ENCODE measurements around the gene ATP2A2. TPM values are rescaled to one million over a fixed set of nuclear protein-coding genes. Genes with fewer than 3 reads are reported as not detected.

ATP2A2 gene
- total and polyA plus RNA-seq, 7 experiments from 2014 or later = 2.1 to 160 (median 82.8) TPM

DNA sequence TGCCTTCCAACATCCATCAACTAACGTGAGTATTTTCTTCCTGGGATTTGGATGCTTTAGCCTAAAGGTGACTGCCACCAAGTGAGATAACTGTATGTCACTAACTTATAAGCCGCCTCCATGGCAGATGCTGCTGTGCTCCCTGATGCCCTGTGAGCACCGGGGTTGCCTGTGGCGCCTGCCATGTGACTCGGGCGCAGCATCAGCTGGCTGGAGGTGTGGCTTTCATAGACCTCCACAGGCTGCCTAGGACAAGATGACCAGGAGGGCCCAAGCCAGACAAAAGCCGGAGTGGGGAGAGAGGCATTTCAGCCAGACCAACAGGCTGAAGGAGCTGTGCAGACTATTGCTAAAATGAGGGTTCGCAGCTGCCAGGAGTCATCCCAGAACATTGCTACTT is 66.7 kb downstream of the ATP2A2 start:
- Mint-ChIP-seq H3K36me3 (peaks cover 17 to 41% (median 30%) of the 10 kb centered on the region in 5 donors), H3K27me3 (no peaks in the 10 kb centered on the region), H3K4me3 (no peak overlapping the region), H3K9me3 (no peaks in the 10 kb centered on the region), H3K27ac (peak overlapping the region in 6 of 9 donors; percentile 18 to 90 (median 56)), H3K4me1 (peaks cover 8 to 43% (median 31%) of the 10 kb centered on the region in 7 donors)
- no peak for DNase-seq
- Histone ChIP-seq H3K27me3 (ENCODE audit: control insufficient read depth in 2 of 2, insufficient read depth in 2 of 2, low read length in 2 of 2) (no peaks in the 10 kb centered on the region), H3K27ac (ENCODE audit: low read depth, low read length) (no peak overlapping the region), H3K9me3 (ENCODE audit: control insufficient read depth in 2 of 3, low read length in 3 of 3) (no peaks in the 10 kb centered on the region), H3K4me3 (ENCODE audit: low read length) (no peak overlapping the region), H3K36me3 (ENCODE audit: control insufficient read depth in 2 of 3, insufficient read depth in 3 of 3, low read length in 3 of 3) (peaks cover 26 to 58% (median 44%) of the 10 kb centered on the region in 3 experiments), H3K4me1 (ENCODE audit: control insufficient read depth in 2 of 2, insufficient read depth in 2 of 2, low read length in 2 of 2) (peaks cover 0 to 23% of the 10 kb centered on the region in 2 donors)
- intact Hi-C loops (cut with micrococcal nuclease) = no loop called here
- CTCF ChIA-PET = no interaction called here
- POLR2A ChIA-PET = no interaction called here
- no peak for ATAC-seq

DNA sequence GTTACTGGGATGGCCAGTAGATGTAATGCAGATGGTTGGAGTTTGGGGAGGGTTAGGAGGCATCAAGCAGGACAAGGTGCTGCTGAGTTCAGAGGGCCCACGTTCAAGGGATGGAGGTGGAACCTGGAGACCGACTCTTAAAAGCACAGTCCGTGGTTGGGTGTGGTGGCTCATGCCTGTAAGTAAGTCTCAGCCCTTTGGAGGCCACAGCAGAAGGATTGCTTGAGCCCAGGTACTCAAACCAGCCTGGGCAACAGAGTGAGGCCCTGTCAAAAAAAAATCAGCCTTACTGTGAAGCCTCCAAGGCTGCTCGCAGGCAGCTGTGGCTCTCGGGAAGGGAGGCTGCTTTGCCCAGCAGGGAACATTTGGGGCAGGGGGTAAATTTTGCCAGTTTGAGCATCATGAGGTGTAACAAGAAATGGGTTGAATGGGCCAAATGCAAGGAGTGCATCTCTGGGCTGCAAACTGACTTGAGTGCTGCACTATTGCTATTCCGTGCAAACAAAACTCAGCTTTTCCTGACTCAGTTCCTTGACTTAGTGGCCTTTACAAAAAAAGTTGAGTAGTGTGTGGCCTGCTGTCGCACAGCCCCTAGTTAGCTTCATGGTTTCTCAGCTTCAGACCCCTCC is 67.5 kb downstream of the ATP2A2 start:
- ChIA-PET CTCF (no interaction called here), POLR2A (interaction anchor here (1.2 kb wide), 1 partner anchor 467 kb away, joined by 3 read pairs; no protein-coding TSS in a partner anchor)
- Mint-ChIP-seq H3K27ac (peak overlapping the region; percentile 57 to 92 (median 88)), H3K4me3 (peak overlapping the region in 1 of 10 donors; percentile 15), H3K27me3 (no peaks in the 10 kb centered on the region), H3K4me1 (peaks cover 8 to 47% (median 31%) of the 10 kb centered on the region in 7 donors), H3K36me3 (peaks cover 12 to 35% (median 24%) of the 10 kb centered on the region in 5 donors), H3K9me3 (no peaks in the 10 kb centered on the region)
- H3K27ac ChIP-seq (ENCODE audit: low read depth, low read length) = peak overlapping the region; percentile 66
- intact Hi-C loops (cut with micrococcal nuclease) = loop anchor here in 1 of 2 donors (1.0 kb wide), 1 partner anchor 83 kb away; no protein-coding TSS in a partner anchor
- H3K9me3 ChIP-seq (ENCODE audit: control insufficient read depth in 2 of 3, low read length in 3 of 3) = no peaks in the 10 kb centered on the region
- no peaks in the 10 kb centered on the region for H3K27me3 ChIP-seq (ENCODE audit: control insufficient read depth in 2 of 2, insufficient read depth in 2 of 2, low read length in 2 of 2)
- ATAC-seq (no peak), DNase-seq (no peak)
- peaks cover 0 to 23% of the 10 kb centered on the region in 2 donors for H3K4me1 ChIP-seq (ENCODE audit: control insufficient read depth in 2 of 2, insufficient read depth in 2 of 2, low read length in 2 of 2)
- H3K4me3 ChIP-seq (ENCODE audit: low read length) = no peak overlapping the region
- peaks cover 19 to 50% (median 36%) of the 10 kb centered on the region in 3 experiments for H3K36me3 ChIP-seq (ENCODE audit: control insufficient read depth in 2 of 3, insufficient read depth in 3 of 3, low read length in 3 of 3)

DNA sequence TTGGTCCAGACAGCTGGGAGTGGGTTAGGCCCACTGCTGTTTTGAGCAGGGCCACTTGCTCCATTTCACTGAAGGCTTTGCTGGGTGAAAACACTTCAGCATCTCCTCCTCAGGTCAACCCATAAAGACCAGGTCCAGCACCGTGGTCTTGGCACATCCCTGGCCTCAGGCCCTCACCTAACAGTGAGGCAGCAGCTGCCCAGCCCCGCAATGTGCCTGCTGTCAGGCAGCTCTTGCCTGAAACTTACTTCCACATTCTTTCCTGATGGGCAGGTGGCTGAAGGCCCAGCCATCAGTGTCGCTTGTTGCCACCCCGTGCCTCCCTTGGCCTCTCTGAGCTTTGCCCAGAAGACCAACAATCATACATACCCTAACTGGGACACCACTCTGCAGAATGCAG is 68.0 kb downstream of the ATP2A2 start:
- no peak for DNase-seq
- intact Hi-C loops (cut with micrococcal nuclease) = loop anchor here in 1 of 2 donors (1.0 kb wide), 1 partner anchor 82 kb away; no protein-coding TSS in a partner anchor
- Mint-ChIP-seq H3K27me3 (no peaks in the 10 kb centered on the region), H3K9me3 (no peaks in the 10 kb centered on the region), H3K4me3 (peak overlapping the region in 7 of 10 donors; percentile 71 to 91 (median 75)), H3K36me3 (peaks cover 10 to 31% (median 19%) of the 10 kb centered on the region in 5 donors), H3K4me1 (peaks cover 13 to 47% (median 36%) of the 10 kb centered on the region in 7 donors), H3K27ac (peak overlapping the region; percentile 77 to 92 (median 90))
- peaks cover 0 to 23% of the 10 kb centered on the region in 2 donors for H3K4me1 ChIP-seq (ENCODE audit: control insufficient read depth in 2 of 2, insufficient read depth in 2 of 2, low read length in 2 of 2)
- H3K27me3 ChIP-seq (ENCODE audit: control insufficient read depth in 2 of 2, insufficient read depth in 2 of 2, low read length in 2 of 2) = no peaks in the 10 kb centered on the region
- peak overlapping the region; percentile 16 for H3K4me3 ChIP-seq (ENCODE audit: low read length)
- no peaks in the 10 kb centered on the region for H3K9me3 ChIP-seq (ENCODE audit: control insufficient read depth in 2 of 3, low read length in 3 of 3)
- H3K36me3 ChIP-seq (ENCODE audit: control insufficient read depth in 2 of 3, insufficient read depth in 3 of 3, low read length in 3 of 3) = peaks cover 14 to 45% (median 31%) of the 10 kb centered on the region in 3 experiments
- ChIA-PET CTCF (interaction anchor here (0.7 to 1.7 kb wide), 3 partner anchors 20 to 119 kb away, joined by 3 to 6 read pairs (median 3); partner anchors contain the start of gene FAM216A), POLR2A (interaction anchor here (1.2 kb wide), 1 partner anchor 466 kb away, joined by 3 read pairs; no protein-coding TSS in a partner anchor)
- peak; percentile 5 for ATAC-seq
- peak overlapping the region; percentile 66 for H3K27ac ChIP-seq (ENCODE audit: low read depth, low read length)

DNA sequence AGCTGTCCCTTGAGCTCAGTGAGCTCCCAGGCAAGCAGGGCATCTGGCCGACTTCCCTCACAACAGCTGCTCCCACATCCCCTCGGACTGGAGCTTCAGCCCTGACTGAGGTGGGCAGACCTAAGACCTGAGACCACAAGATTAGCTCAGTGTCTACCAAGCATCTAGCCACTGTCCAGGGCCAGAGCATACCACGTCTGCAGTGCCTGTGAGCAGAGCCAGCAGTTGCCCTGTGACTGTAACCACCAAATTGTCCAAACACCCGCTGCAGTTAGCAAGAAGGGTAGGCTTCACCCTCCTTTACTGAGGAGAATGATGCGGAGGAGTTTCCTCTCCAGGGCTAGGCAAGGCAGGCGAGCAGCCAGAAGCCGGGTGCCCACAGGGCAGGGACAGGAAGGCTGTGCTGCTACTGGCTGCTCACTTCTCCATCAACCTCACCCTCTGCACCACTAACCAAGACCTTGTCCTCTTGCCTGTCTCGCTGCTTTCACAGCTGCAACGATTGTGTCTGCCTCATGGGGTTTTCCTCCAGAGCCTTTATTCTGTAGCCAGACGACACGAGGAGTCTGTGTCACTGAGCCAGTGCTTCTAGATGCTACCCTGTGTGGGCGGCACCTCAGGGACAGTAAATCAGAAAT is 68.6 kb downstream of the ATP2A2 start:
- DNase-seq (peak in 8 of 9 donors; percentile 47 to 71 (median 60)), ATAC-seq (peak; percentile 91)
- H3K4me1 ChIP-seq (ENCODE audit: control insufficient read depth in 2 of 2, insufficient read depth in 2 of 2, low read length in 2 of 2) = peaks cover 0 to 23% of the 10 kb centered on the region in 2 donors
- peaks cover 12 to 40% (median 26%) of the 10 kb centered on the region in 3 experiments for H3K36me3 ChIP-seq (ENCODE audit: control insufficient read depth in 2 of 3, insufficient read depth in 3 of 3, low read length in 3 of 3)
- Mint-ChIP-seq H3K36me3 (peaks cover 8 to 30% (median 17%) of the 10 kb centered on the region in 5 donors), H3K4me1 (peaks cover 18 to 51% (median 41%) of the 10 kb centered on the region in 7 donors), H3K9me3 (no peaks in the 10 kb centered on the region), H3K4me3 (peak overlapping the region; percentile 23 to 91 (median 74)), H3K27me3 (no peaks in the 10 kb centered on the region), H3K27ac (peak overlapping the region; percentile 77 to 92 (median 90))
- peak overlapping the region; percentile 16 for H3K4me3 ChIP-seq (ENCODE audit: low read length)
- POLR2A ChIA-PET = interaction anchor here (0.6 to 1.2 kb wide), 3 partner anchors 38 to 466 kb away, joined by 3 to 5 read pairs (median 3); no protein-coding TSS in a partner anchor
- intact Hi-C loops (cut with micrococcal nuclease) = loop anchor here in 1 of 2 donors (1.0 kb wide), 1 partner anchor 82 kb away; no protein-coding TSS in a partner anchor
- no peaks in the 10 kb centered on the region for H3K27me3 ChIP-seq (ENCODE audit: control insufficient read depth in 2 of 2, insufficient read depth in 2 of 2, low read length in 2 of 2)
- CTCF ChIA-PET = interaction anchor here (0.6 to 1.7 kb wide), 4 partner anchors 20 to 251 kb away, joined by 3 to 6 read pairs (median 4); partner anchors contain the start of gene FAM216A
- H3K27ac ChIP-seq (ENCODE audit: low read depth, low read length) = peak overlapping the region; percentile 66
- H3K9me3 ChIP-seq (ENCODE audit: control insufficient read depth in 2 of 3, low read length in 3 of 3) = no peaks in the 10 kb centered on the region

DNA sequence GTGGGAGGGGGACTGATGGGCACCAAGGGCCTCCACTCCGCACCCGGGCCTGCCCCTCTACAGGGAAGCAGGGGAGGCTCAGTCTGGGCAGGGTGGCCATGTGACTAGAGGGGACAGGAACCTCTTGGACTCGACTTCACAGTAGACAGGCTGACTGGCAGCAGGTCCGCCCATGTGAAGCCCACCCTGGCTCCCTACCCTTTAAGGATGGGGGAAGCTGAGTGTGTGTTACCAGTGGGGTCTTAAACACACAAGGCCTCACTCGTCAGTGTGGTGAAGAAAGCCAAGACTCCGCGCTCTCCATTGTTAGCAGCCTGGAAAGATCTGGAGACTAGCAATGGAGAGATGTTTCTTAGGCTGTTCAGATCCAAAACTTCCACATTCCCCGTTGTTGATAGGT is 70.1 kb downstream of the ATP2A2 start:
- H3K27ac Mint-ChIP-seq = peak overlapping the region in 1 of 9 donors; percentile 32
- no peaks in the 10 kb centered on the region for H3K9me3 Mint-ChIP-seq
- H3K4me1 ChIP-seq (ENCODE audit: control insufficient read depth in 2 of 2, insufficient read depth in 2 of 2, low read length in 2 of 2) = peaks cover 0 to 23% of the 10 kb centered on the region in 2 donors
- peaks cover 0 to 25% (median 11%) of the 10 kb centered on the region in 3 experiments for H3K36me3 ChIP-seq (ENCODE audit: control insufficient read depth in 2 of 3, insufficient read depth in 3 of 3, low read length in 3 of 3)
- H3K27ac ChIP-seq (ENCODE audit: low read depth, low read length) = no peak overlapping the region
- intact Hi-C loops (cut with micrococcal nuclease) = no loop called here
- H3K27me3 Mint-ChIP-seq = no peaks in the 10 kb centered on the region
- peaks cover 22 to 53% (median 48%) of the 10 kb centered on the region in 7 donors for H3K4me1 Mint-ChIP-seq
- ATAC-seq = no peak
- ChIA-PET CTCF (interaction anchor here (0.9 kb wide), 1 partner anchor 80 kb away, joined by 3 read pairs; no protein-coding TSS in a partner anchor), POLR2A (interaction anchor here (1.2 kb wide), 1 partner anchor 10 kb away, joined by 4 read pairs; no protein-coding TSS in a partner anchor)
- no peak for DNase-seq
- no peaks in the 10 kb centered on the region for H3K9me3 ChIP-seq (ENCODE audit: control insufficient read depth in 2 of 3, low read length in 3 of 3)
- H3K27me3 ChIP-seq (ENCODE audit: control insufficient read depth in 2 of 2, insufficient read depth in 2 of 2, low read length in 2 of 2) = no peaks in the 10 kb centered on the region
- H3K36me3 Mint-ChIP-seq = peaks cover 1 to 20% (median 10%) of the 10 kb centered on the region in 5 donors
- peak overlapping the region in 1 of 10 donors; percentile 91 for H3K4me3 Mint-ChIP-seq
- no peak overlapping the region for H3K4me3 ChIP-seq (ENCODE audit: low read length)

DNA sequence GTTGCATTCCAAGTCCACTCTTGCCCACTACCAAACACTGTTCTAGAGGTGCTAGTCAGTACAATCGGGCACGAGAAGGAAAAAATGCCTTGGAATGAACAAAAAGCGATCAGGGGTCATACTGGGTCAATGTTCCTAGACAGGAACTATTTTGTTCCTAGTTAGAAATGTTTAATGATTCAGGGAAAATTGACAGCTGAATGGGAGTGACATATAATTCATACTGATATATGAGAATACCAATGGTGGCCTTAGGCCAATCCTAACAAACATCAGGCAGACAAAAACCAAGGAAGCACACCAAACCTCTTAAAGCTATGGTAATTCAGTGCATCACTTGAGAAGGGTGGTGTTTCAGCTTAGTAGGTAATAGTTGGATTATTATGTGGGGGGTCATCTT is 71.4 kb downstream of the ATP2A2 start:
- Mint-ChIP-seq H3K4me3 (no peak overlapping the region), H3K9me3 (no peaks in the 10 kb centered on the region), H3K4me1 (peaks cover 22 to 51% (median 48%) of the 10 kb centered on the region in 7 donors), H3K27ac (peak overlapping the region in 1 of 9 donors; percentile 3), H3K27me3 (no peaks in the 10 kb centered on the region), H3K36me3 (peaks cover 0 to 10% (median 1%) of the 10 kb centered on the region in 5 donors)
- ChIA-PET POLR2A (interaction anchor here (0.9 to 1.0 kb wide), 2 partner anchors 23 to 72 kb away, joined by 3 read pairs; no protein-coding TSS in a partner anchor), CTCF (interaction anchor here (3.0 kb wide), 1 partner anchor 79 kb away, joined by 11 read pairs; no protein-coding TSS in a partner anchor)
- no peak overlapping the region for H3K27ac ChIP-seq (ENCODE audit: low read depth, low read length)
- intact Hi-C loops (cut with micrococcal nuclease) = no loop called here
- H3K36me3 ChIP-seq (ENCODE audit: control insufficient read depth in 2 of 3, insufficient read depth in 3 of 3, low read length in 3 of 3) = peaks cover 0 to 13% (median 5%) of the 10 kb centered on the region in 3 experiments
- no peak for ATAC-seq
- no peak for DNase-seq
- H3K4me3 ChIP-seq (ENCODE audit: low read length) = no peak overlapping the region
- H3K27me3 ChIP-seq (ENCODE audit: control insufficient read depth in 2 of 2, insufficient read depth in 2 of 2, low read length in 2 of 2) = no peaks in the 10 kb centered on the region
- no peaks in the 10 kb centered on the region for H3K9me3 ChIP-seq (ENCODE audit: control insufficient read depth in 2 of 3, low read length in 3 of 3)
- H3K4me1 ChIP-seq (ENCODE audit: control insufficient read depth in 2 of 2, insufficient read depth in 2 of 2, low read length in 2 of 2) = peaks cover 0 to 23% of the 10 kb centered on the region in 2 donors

Data from naive thymus-derived CD4-positive, alpha-beta T cell (primary cell).